Fibroblast of lung (primary cell): ENCODE results near the gene DIP2C. TPM values are rescaled to one million over a fixed set of nuclear protein-coding genes. Genes with fewer than 3 reads are reported as not detected.

Source experiments
- DNase-seq, 2 donors: peaks; one replicate each; pipeline versions ENCODE4 v3.0.0 to v3.0.0-alpha.2; 2010; ENCODE audit warnings: low read depth in 2 of 2
- H2AFZ ChIP-seq: 2 replicates; pipeline ENCODE4 v1.5.1; 2012; ENCODE audit warnings: low read length, control low read depth, inconsistent platforms
- H3K27ac ChIP-seq: 2 replicates; pipeline ENCODE4 v1.5.1; 2011; ENCODE audit warnings: low read length, control low read depth; ENCODE audit not compliant: insufficient read depth
- H3K27me3 ChIP-seq: 2 replicates; pipeline ENCODE4 v1.5.1; 2011; ENCODE audit warnings: mild to moderate bottlenecking, low read length; ENCODE audit not compliant: control insufficient read depth, insufficient read depth
- H3K36me3 ChIP-seq: 2 replicates; pipeline ENCODE4 v1.5.1; 2011; ENCODE audit warnings: low read length; ENCODE audit not compliant: control insufficient read depth, insufficient read depth
- H3K4me1 ChIP-seq: 2 replicates; pipeline ENCODE4 v1.5.1; 2011; ENCODE audit warnings: low read length; ENCODE audit not compliant: control insufficient read depth, insufficient read depth; ENCODE audit errors: extremely low read depth
- H3K4me2 ChIP-seq: 2 replicates; pipeline ENCODE4 v1.5.1; 2011; ENCODE audit warnings: low read length, control low read depth; ENCODE audit not compliant: insufficient read depth; ENCODE audit errors: extremely low read depth
- H3K4me3 ChIP-seq, 4 experiments: fragments of 200-600 bp in 1 of 4; sonication (generic) in 1 of 4; replicated peaks in 1 of 4; 2 replicates each; pipeline ENCODE4 v1.5.1; 2011 to 2016; ENCODE audit warnings: low read length in 4 of 4, low read depth in 3 of 4, mild to moderate bottlenecking in 3 of 4, control low read depth in 2 of 4, inconsistent platforms in 1 of 4, mixed read lengths in 1 of 4; ENCODE audit not compliant: insufficient read depth in 1 of 4; ENCODE audit errors: control extremely low read depth in 1 of 4
- H3K79me2 ChIP-seq: 2 replicates; pipeline ENCODE4 v1.5.1; 2012; ENCODE audit warnings: mild to moderate bottlenecking, low read length, inconsistent platforms; ENCODE audit not compliant: control insufficient read depth, insufficient read depth
- H3K9ac ChIP-seq: 2 replicates; pipeline ENCODE4 v1.5.1; 2011; ENCODE audit warnings: mild to moderate bottlenecking, low read length, control low read depth; ENCODE audit not compliant: insufficient read depth
- H3K9me3 ChIP-seq: 2 replicates; pipeline ENCODE4 v1.5.1; 2012; ENCODE audit warnings: low read depth, low read length; ENCODE audit not compliant: control insufficient read depth, insufficient read depth
- H4K20me1 ChIP-seq: 2 replicates; pipeline ENCODE4 v1.5.1; 2011; ENCODE audit warnings: low read length; ENCODE audit not compliant: control insufficient read depth, insufficient read depth; ENCODE audit errors: extremely low read depth
- EZH2 ChIP-seq: IDR thresholded peaks from 2 replicates; pipeline ENCODE4 v1.5.1; 2012; ENCODE audit warnings: low read length, control low read depth, mild to moderate bottlenecking; ENCODE audit errors: missing control alignments
- polyA plus RNA-seq, 2 donors: library from polyadenylated mRNA; depleted of rRNA in 1 of 2; stranded (reverse) in 1 of 2; unstranded in 1 of 2; fragments of >200 nt; gene quantifications; 2 replicates each; pipeline ENCODE4 v1.2.1, GENCODE V29; 2011 to 2012; ENCODE audit warnings: missing spikeins in 1 of 2
- total RNA-seq: library from RNA; depleted of rRNA; stranded (reverse); fragments of >200 nt; gene quantifications from 2 replicates; pipeline ENCODE4 v1.2.1, GENCODE V29; 2014
- TF ChIP-seq, protein P1 (sequence below), 2 donors: IDR thresholded peaks in 1 of 2; conservative IDR thresholded peaks in 1 of 2; 1 replicate in 1 of 2; 2 replicates in 1 of 2; pipeline ENCODE4 v1.5.1; 2011 to 2012; ENCODE audit warnings: low read length in 2 of 2, control low read depth in 1 of 2, inconsistent platforms in 1 of 2, low read depth in 1 of 2, mild to moderate bottlenecking in 1 of 2

The DIP2C gene
- total and polyA plus RNA-seq, 2 donors (not counting 1 experiment from before 2014, with no cell fraction given), result 10.7 to 18.3 TPM

- Histone ChIP-seq H4K20me1 (no peaks in the 10 kb centered on the region), H3K4me2 (peak overlapping the region; percentile 57)
Measured at GRCh38 chr10:484441-484924, 205.0 kb downstream of the DIP2C start.

DNA sequence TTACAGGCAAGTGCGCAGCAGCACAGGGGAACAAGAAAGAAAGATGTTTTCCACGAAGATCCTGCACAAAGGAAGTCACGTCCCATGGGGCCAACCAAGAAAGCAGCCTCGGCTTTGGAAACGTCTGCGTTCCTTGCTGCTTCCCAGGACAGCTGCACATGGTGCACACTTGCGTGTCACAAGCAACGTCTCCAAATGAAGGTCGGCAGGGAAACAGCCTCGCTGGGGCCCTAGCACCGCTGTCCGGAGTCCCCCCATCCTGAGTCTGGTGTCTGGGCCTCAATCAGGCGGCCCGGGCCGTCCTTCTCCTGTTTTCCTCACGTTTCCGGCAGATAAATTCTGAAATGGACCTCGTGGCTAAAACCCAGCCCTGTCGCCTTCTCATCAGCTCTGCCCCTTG lies 206.2 kb downstream of the DIP2C start:
- H4K20me1 ChIP-seq, result no peaks in the 10 kb centered on the region
- H2AFZ ChIP-seq, result no peak overlapping the region
- H3K4me2 ChIP-seq, result no peak overlapping the region
- H3K9ac ChIP-seq, result no peak overlapping the region
- DNase-seq, result no peak
- H3K79me2 ChIP-seq, result no peaks in the 10 kb centered on the region
- no peaks in the 10 kb centered on the region for H3K4me1 ChIP-seq
- H3K4me3 ChIP-seq, result no peak overlapping the region
- no peaks in the 10 kb centered on the region for H3K9me3 ChIP-seq
- TF ChIP-seq, protein P1, sequence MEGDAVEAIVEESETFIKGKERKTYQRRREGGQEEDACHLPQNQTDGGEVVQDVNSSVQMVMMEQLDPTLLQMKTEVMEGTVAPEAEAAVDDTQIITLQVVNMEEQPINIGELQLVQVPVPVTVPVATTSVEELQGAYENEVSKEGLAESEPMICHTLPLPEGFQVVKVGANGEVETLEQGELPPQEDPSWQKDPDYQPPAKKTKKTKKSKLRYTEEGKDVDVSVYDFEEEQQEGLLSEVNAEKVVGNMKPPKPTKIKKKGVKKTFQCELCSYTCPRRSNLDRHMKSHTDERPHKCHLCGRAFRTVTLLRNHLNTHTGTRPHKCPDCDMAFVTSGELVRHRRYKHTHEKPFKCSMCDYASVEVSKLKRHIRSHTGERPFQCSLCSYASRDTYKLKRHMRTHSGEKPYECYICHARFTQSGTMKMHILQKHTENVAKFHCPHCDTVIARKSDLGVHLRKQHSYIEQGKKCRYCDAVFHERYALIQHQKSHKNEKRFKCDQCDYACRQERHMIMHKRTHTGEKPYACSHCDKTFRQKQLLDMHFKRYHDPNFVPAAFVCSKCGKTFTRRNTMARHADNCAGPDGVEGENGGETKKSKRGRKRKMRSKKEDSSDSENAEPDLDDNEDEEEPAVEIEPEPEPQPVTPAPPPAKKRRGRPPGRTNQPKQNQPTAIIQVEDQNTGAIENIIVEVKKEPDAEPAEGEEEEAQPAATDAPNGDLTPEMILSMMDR (conservative IDR thresholded peaks at IDR 0.05 in 1 of 2, IDR thresholded peaks at IDR 0.05 in 1 of 2; ENCODE audit: low read depth in 1 of 2, low read length in 2 of 2), result no peak
- no peak for TF ChIP-seq EZH2
- no peak overlapping the region for H3K27ac ChIP-seq
- H3K36me3 ChIP-seq, result peaks cover 2% of the 10 kb centered on the region
- no peaks in the 10 kb centered on the region for H3K27me3 ChIP-seq

More at GRCh38 chr10:484441-484924, 205.0 kb downstream of the DIP2C start:
- Histone ChIP-seq H3K27ac (peak overlapping the region; percentile 39), H3K79me2 (no peaks in the 10 kb centered on the region), H3K27me3 (no peaks in the 10 kb centered on the region), H3K4me3 (peak overlapping the region in 2 of 4 experiments; percentile 36 to 45), H3K9ac (no peak overlapping the region), H3K4me1 (no peaks in the 10 kb centered on the region), H3K36me3 (peaks cover 2% of the 10 kb centered on the region), H2AFZ (no peak overlapping the region), H3K9me3 (no peaks in the 10 kb centered on the region)
- no peak for TF ChIP-seq EZH2
- TF ChIP-seq, protein P1 (conservative IDR thresholded peaks at IDR 0.05 in 1 of 2, IDR thresholded peaks at IDR 0.05 in 1 of 2; ENCODE audit: low read depth in 1 of 2, low read length in 2 of 2), result no peak
- DNase-seq, result peak; percentile 40 to 62

GRCh38 chr10:482848-483247 lies 206.6 kb downstream of the DIP2C start:
- Histone ChIP-seq H3K4me3 (no peak overlapping the region), H3K36me3 (peaks cover 2% of the 10 kb centered on the region), H3K9ac (no peak overlapping the region), H3K4me1 (no peaks in the 10 kb centered on the region), H3K9me3 (no peaks in the 10 kb centered on the region), H2AFZ (no peak overlapping the region), H3K79me2 (no peaks in the 10 kb centered on the region), H3K4me2 (no peak overlapping the region), H3K27ac (no peak overlapping the region), H3K27me3 (no peaks in the 10 kb centered on the region), H4K20me1 (no peaks in the 10 kb centered on the region)
- no peak for DNase-seq
- TF ChIP-seq, protein P1 (conservative IDR thresholded peaks at IDR 0.05 in 1 of 2, IDR thresholded peaks at IDR 0.05 in 1 of 2; ENCODE audit: low read depth in 1 of 2, low read length in 2 of 2), result no peak
- no peak for TF ChIP-seq EZH2
